Pancreas (tissue), 10 donors: ENCODE data around the gene RDX. TPM values are rescaled to one million over a fixed set of nuclear protein-coding genes. Genes with fewer than 3 reads are reported as not detected.

Experiments
- ATAC-seq, 4 donors: fragments of 200-7000 bp; cut with Tn5 transposase; one replicate each; pipeline versions ENCODE4 v1.8.0 to v1.9.1; 2020; ENCODE audit warnings: mild to moderate bottlenecking in 4 of 4, moderate library complexity in 4 of 4
- DNase-seq, 6 donors: peaks; one replicate each; pipeline ENCODE4 v3.0.0-alpha.2; 2020
- FAIRE-seq: peaks from 2 replicates; lab custom pipeline; 2012; peaks lifted over from hg19 to GRCh38; lab: Jason Lieb, UNC
- H3K27ac ChIP-seq, 4 donors: fragments of 200-600 bp; sonication (generic); 1 replicate in 3 of 4; 2 replicates in 1 of 4; pipeline versions ENCODE4 v1.5.0 to v1.8.0; 2020
- H3K27me3 ChIP-seq, 4 donors: fragments of 200-600 bp; one replicate each; pipeline ENCODE4 v1.8.0; 2021
- H3K36me3 ChIP-seq, 3 donors: fragments of 200-600 bp; sonication (generic) in 1 of 3; one replicate each; pipeline versions ENCODE4 v1.5.0 to v1.8.0; 2020 to 2021
- H3K4me1 ChIP-seq, 3 donors: fragments of 200-600 bp; one replicate each; pipeline ENCODE4 v1.8.0; 2021
- H3K4me3 ChIP-seq, 4 donors: fragments of 200-600 bp; sonication (generic) in 2 of 4; one replicate each; pipeline versions ENCODE4 v1.5.0 to v1.8.0; 2020 to 2021
- H3K9me3 ChIP-seq, 4 donors: fragments of 200-600 bp; one replicate each; pipeline ENCODE4 v1.8.0; 2021
- WGBS, 2 donors: extraction: QIAGEN DNeasy Blood & Tissue Kit; methylation state at CpG; one replicate each; pipeline ENCODE4 v1.1.7; 2013; 5-methylcytosine and 5-hydroxymethylcytosine counted together
- intact Hi-C, 3 donors: fragments of 100-400 bp; cut with DNase I; formaldehyde crosslinking; loops; one replicate each; pipeline versions ENCODE4 v1.11.1 to v1.14.2; 2022
- polyA plus RNA-seq, 2 donors: library from polyadenylated mRNA; stranded (reverse); fragments of 200-250 nt; gene quantifications; one replicate each; pipeline ENCODE4 v1.2.3, GENCODE V29; 2013
- total RNA-seq, 6 donors: library from RNA; stranded (reverse); fragmentation: NEBNext Ultra II Directional in 4 of 6; extraction: Animal tissue kit (Norgen Biotek cat#: 25700) in 4 of 6; gene quantifications; one replicate each; pipeline versions ENCODE4 v1.2.1 to v1.2.4, GENCODE V29; 2021 to 2023
- TF ChIP-seq, protein P1 (sequence below), 4 donors: fragments of 200-600 bp; sonication (generic) in 3 of 4; IDR thresholded peaks; one replicate each; pipeline versions ENCODE4 v1.5.0 to v1.8.0; 2021; ENCODE audit warnings: antibody characterized with exemption in 4 of 4
- donor health status: healthy with polysubstance abuse.
- donor health status: DM: no; HTN: no; CAD: no; lungs with moderate emphysema.
- donor health status: DM: no; HTN: no; CAD: no.
- donor health status: control.
- donor health status: control.
- donor health status: Bipolar disorder and iron deficiency.
- donor health status: DM: yes; HTN: yes; CAD: no.
- donor health status: DM: no; HTN: no; CAD: no.
- donor health status: DM: no; HTN: no; CAD: no.
- donor health status: DM: yes; HTN: yes; CAD: no.

The RDX gene
- total and polyA plus RNA-seq, 8 donors: 11.4 to 97.1 (median 51.4) TPM

- Histone ChIP-seq H3K4me1 (peaks cover 4 to 22% (median 17%) of the 10 kb centered on the region in 3 donors), H3K27ac (no peak overlapping the region), H3K36me3 (no peaks in the 10 kb centered on the region), H3K4me3 (no peak overlapping the region), H3K9me3 (no peaks in the 10 kb centered on the region), H3K27me3 (no peaks in the 10 kb centered on the region)
- intact Hi-C loops: no loop called here
- 97% methylated on average over 22 to 27 of the region's 27 CpGs for WGBS, 2 donors
- DNase-seq: peak in 1 of 6 donors; percentile 63
- no peak for FAIRE-seq
- TF ChIP-seq, protein P1, sequence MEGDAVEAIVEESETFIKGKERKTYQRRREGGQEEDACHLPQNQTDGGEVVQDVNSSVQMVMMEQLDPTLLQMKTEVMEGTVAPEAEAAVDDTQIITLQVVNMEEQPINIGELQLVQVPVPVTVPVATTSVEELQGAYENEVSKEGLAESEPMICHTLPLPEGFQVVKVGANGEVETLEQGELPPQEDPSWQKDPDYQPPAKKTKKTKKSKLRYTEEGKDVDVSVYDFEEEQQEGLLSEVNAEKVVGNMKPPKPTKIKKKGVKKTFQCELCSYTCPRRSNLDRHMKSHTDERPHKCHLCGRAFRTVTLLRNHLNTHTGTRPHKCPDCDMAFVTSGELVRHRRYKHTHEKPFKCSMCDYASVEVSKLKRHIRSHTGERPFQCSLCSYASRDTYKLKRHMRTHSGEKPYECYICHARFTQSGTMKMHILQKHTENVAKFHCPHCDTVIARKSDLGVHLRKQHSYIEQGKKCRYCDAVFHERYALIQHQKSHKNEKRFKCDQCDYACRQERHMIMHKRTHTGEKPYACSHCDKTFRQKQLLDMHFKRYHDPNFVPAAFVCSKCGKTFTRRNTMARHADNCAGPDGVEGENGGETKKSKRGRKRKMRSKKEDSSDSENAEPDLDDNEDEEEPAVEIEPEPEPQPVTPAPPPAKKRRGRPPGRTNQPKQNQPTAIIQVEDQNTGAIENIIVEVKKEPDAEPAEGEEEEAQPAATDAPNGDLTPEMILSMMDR (IDR thresholded peaks at IDR 0.05): no peak
- ATAC-seq: no peak
Measured at GRCh38 chr11:110301032-110301431, 4.6 kb upstream of the RDX start.

- ATAC-seq (no peak), FAIRE-seq (no peak), DNase-seq (no peak)
- no peaks in the 10 kb centered on the region for H3K27me3 ChIP-seq
- peaks cover 1 to 19% (median 13%) of the 10 kb centered on the region in 3 donors for H3K4me1 ChIP-seq
- no peak overlapping the region for H3K4me3 ChIP-seq
- 88 to 93% methylated on average over 6 of the region's 6 CpGs for WGBS, 2 donors
- no peaks in the 10 kb centered on the region for H3K9me3 ChIP-seq
- TF ChIP-seq, protein P1 (IDR thresholded peaks at IDR 0.05): no peak
- peak overlapping the region in 1 of 4 donors; percentile 97 for H3K27ac ChIP-seq
- intact Hi-C loops: no loop called here
- no peaks in the 10 kb centered on the region for H3K36me3 ChIP-seq
Measured at GRCh38 chr11:110299006-110299785, 2.8 kb upstream of the RDX start.

DNA sequence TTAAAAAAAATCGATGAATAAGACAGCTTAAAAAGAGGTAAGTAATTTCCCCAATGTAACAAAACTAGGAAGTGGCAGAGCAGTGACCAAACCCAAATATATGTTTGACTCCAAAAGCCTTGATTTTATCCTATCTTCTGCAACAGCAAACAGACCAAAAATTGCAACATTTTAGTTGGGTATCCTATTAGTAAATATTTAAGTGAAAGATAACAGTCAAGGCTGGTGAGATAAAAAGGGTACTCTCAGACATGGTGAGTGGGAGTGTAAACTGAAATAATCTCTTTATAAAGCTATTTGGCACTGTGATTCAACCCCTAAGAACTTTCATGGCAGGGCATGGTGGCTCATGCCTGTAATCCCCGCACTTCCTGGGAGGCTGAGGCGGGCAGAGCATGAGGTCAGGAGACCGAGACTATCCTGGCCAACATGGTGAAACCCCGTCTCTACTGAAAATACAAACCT is 1.9 kb upstream of the RDX start:
- DNase-seq (peak in 2 of 6 donors; percentile 25 to 45), ATAC-seq (peak in 3 of 4 donors; percentile 7 to 47 (median 12)), FAIRE-seq (no peak)
- Histone ChIP-seq H3K4me3 (no peak overlapping the region), H3K4me1 (peaks cover 9 to 27% (median 18%) of the 10 kb centered on the region in 3 donors), H3K27ac (peak overlapping the region in 2 of 4 donors; percentile 45 to 97), H3K9me3 (no peaks in the 10 kb centered on the region), H3K27me3 (no peaks in the 10 kb centered on the region), H3K36me3 (no peaks in the 10 kb centered on the region)
- intact Hi-C loops: no loop called here
- WGBS, 2 donors: 23 to 26% methylated on average over 5 of the region's 5 CpGs
- TF ChIP-seq, protein P1 (IDR thresholded peaks at IDR 0.05): no peak

GRCh38 chr11:110297726-110298300 is 1.4 kb upstream of the RDX start:
- TF ChIP-seq, protein P1 (IDR thresholded peaks at IDR 0.05): no peak
- Histone ChIP-seq H3K27ac (peak overlapping the region in 3 of 4 donors; percentile 87 to 98 (median 97)), H3K9me3 (no peaks in the 10 kb centered on the region), H3K4me3 (no peak overlapping the region), H3K4me1 (peaks cover 10 to 29% (median 24%) of the 10 kb centered on the region in 3 donors), H3K27me3 (no peaks in the 10 kb centered on the region), H3K36me3 (no peaks in the 10 kb centered on the region)
- FAIRE-seq (no peak), DNase-seq (no peak), ATAC-seq (peak; percentile 21 to 64 (median 54))
- intact Hi-C loops: no loop called here
- 31 to 43% methylated on average over 3 of the region's 3 CpGs for WGBS, 2 donors
